Measurements from ENCODE around the gene FRRS1.

The FRRS1 gene

GRCh38 chr1:99659755-99660210 is 106.7 kb downstream of the FRRS1 start:
- TF ChIP-seq SIN3A (IDR thresholded peaks at IDR 0.05; ENCODE audit: borderline replicate concordance, insufficient read depth, low read length) = no peak
- TF ChIP-seq FOXP2 (optimal IDR thresholded peaks at IDR 0.05; ENCODE audit: borderline replicate concordance, extremely low read depth, extremely low read length, insufficient read depth) = no peak
- TF ChIP-seq POLR2AphosphoS5 (IDR thresholded peaks at IDR 0.05; ENCODE audit: low read depth, low read length) = no peak
- TF ChIP-seq REST (IDR thresholded peaks at IDR 0.05; ENCODE audit: insufficient read depth in 1 of 2, low read depth in 2 of 2, low read length in 2 of 2) = no peak
- no peak for TF ChIP-seq TAF1 (IDR thresholded peaks at IDR 0.05; ENCODE audit: borderline replicate concordance, insufficient read depth, low read length)

Measured in PFSK-1 (cell line).